WTC11 (cell line): ENCODE data around the gene DTWD2. TPM values are rescaled to one million over a fixed set of nuclear protein-coding genes. Genes with fewer than 3 reads are reported as not detected.

Source experiments
- ATAC-seq: fragments of 200-7000 bp; cut with Tn5 transposase; 2 replicates; pipeline ENCODE4 v1.10.0; 2021; ENCODE audit warnings: mild to moderate bottlenecking, moderate library complexity
- CTCF ChIA-PET: fragments of 300-600 bp; sonication (Branson Sonifier 250); formaldehyde crosslinking; loops from one replicate; lab custom pipeline; 2021; ENCODE audit warnings: antibody characterized with exemption; lab: Charles Lee
- POLR2A ChIA-PET: fragments of 350-600 bp; sonication (Branson Sonifier 250); formaldehyde crosslinking; loops from one replicate; lab custom pipeline; 2021; ENCODE audit warnings: antibody characterized with exemption; lab: Charles Lee
- DNase-seq: peaks from one replicate; pipeline ENCODE4 v3.0.0; 2021; ENCODE audit warnings: low spot score
- H3K27ac Mint-ChIP-seq: 2 replicates; pipeline ENCODE4 v1.8.0; 2021; ENCODE audit warnings: mixed read lengths
- H3K27me3 Mint-ChIP-seq: 2 replicates; pipeline ENCODE4 v1.8.0; 2021; ENCODE audit warnings: low read depth, mild to moderate bottlenecking, moderate library complexity, mixed read lengths
- H3K36me3 Mint-ChIP-seq: 2 replicates; pipeline ENCODE4 v1.8.0; 2021; ENCODE audit warnings: mixed read lengths
- H3K4me1 Mint-ChIP-seq: 2 replicates; pipeline ENCODE4 v1.8.0; 2022; ENCODE audit warnings: mixed read lengths
- H3K4me3 Mint-ChIP-seq: 2 replicates; pipeline ENCODE4 v1.8.0; 2021; ENCODE audit warnings: mild to moderate bottlenecking, moderate library complexity, mixed read lengths
- H3K9me3 Mint-ChIP-seq: 2 replicates; pipeline ENCODE4 v1.8.0; 2021; ENCODE audit warnings: mixed read lengths
- CREB1 ChIP-seq: sonication (generic); formaldehyde crosslinking; IDR thresholded peaks from 2 replicates; pipeline ENCODE4 v1.8.0; 2023; ENCODE audit warnings: mild to moderate bottlenecking, missing genetic modification reagents
- CREM ChIP-seq: sonication (generic); formaldehyde crosslinking; IDR thresholded peaks from 2 replicates; pipeline ENCODE4 v1.8.1; 2022; ENCODE audit warnings: mild to moderate bottlenecking, missing genetic modification reagents, moderate library complexity
- ETV6 ChIP-seq: sonication (generic); formaldehyde crosslinking; IDR thresholded peaks from 2 replicates; pipeline ENCODE4 v1.8.1; 2022; ENCODE audit warnings: mild to moderate bottlenecking, missing genetic modification reagents
- GABPB1 ChIP-seq: sonication (generic); formaldehyde crosslinking; IDR thresholded peaks from 2 replicates; pipeline ENCODE4 v1.8.1; 2023; ENCODE audit warnings: mild to moderate bottlenecking, missing genetic modification reagents
- GTF2I ChIP-seq: fragments of 250-450 bp; sonication (Bioruptor Pico); conservative IDR thresholded peaks from 2 replicates; pipeline ENCODE4 v1.4.0; 2021; ENCODE audit warnings: mild to moderate bottlenecking
- JUN ChIP-seq: sonication (generic); formaldehyde crosslinking; IDR thresholded peaks from 2 replicates; pipeline ENCODE4 v1.8.0; 2023; ENCODE audit warnings: mild to moderate bottlenecking, missing genetic modification reagents
- NR3C1 ChIP-seq: sonication (generic); formaldehyde crosslinking; conservative IDR thresholded peaks from 2 replicates; pipeline ENCODE4 v1.8.1; 2023; ENCODE audit warnings: low read depth, mild to moderate bottlenecking, missing genetic modification reagents
- SMAD4 ChIP-seq: sonication (generic); formaldehyde crosslinking; IDR thresholded peaks from 2 replicates; pipeline ENCODE4 v1.8.0; 2022; ENCODE audit warnings: mild to moderate bottlenecking, missing genetic modification reagents
- SP1 ChIP-seq: sonication (generic); formaldehyde crosslinking; conservative IDR thresholded peaks from 2 replicates; pipeline ENCODE4 v1.8.1; 2022; ENCODE audit warnings: missing genetic modification reagents
- TCF7 ChIP-seq: sonication (generic); formaldehyde crosslinking; IDR thresholded peaks from 2 replicates; pipeline ENCODE4 v1.8.0; 2022; ENCODE audit warnings: mild to moderate bottlenecking, low read depth, missing genetic modification reagents, moderate library complexity
- ZNF138 ChIP-seq: sonication (generic); formaldehyde crosslinking; conservative IDR thresholded peaks from 2 replicates; pipeline ENCODE4 v1.8.1; 2022; ENCODE audit warnings: mild to moderate bottlenecking, moderate library complexity, missing genetic modification reagents
- total RNA-seq: library from RNA; stranded (reverse); gene quantifications from 3 replicates; pipeline ENCODE4 v1.2.3, GENCODE V29; 2021
- TF ChIP-seq, protein P1 (sequence below): fragments of 250-450 bp; sonication (Bioruptor Pico); IDR thresholded peaks from 2 replicates; pipeline ENCODE4 v1.9.0; 2021; ENCODE audit warnings: moderate library complexity, mild to moderate bottlenecking, inconsistent platforms, borderline replicate concordance
- TF ChIP-seq, protein P2 (sequence below): sonication (generic); formaldehyde crosslinking; IDR thresholded peaks from 2 replicates; pipeline ENCODE4 v1.8.1; 2022; ENCODE audit warnings: low read depth, mild to moderate bottlenecking, moderate library complexity, missing genetic modification reagents, borderline replicate concordance
- TF ChIP-seq, protein P3 (sequence below): sonication (generic); formaldehyde crosslinking; IDR thresholded peaks from 2 replicates; pipeline ENCODE4 v1.8.0; 2023; ENCODE audit warnings: missing genetic modification reagents
- TF ChIP-seq, protein P4 (sequence below): sonication (generic); formaldehyde crosslinking; IDR thresholded peaks from 2 replicates; pipeline ENCODE4 v1.8.0; 2022; ENCODE audit warnings: missing genetic modification reagents
- TF ChIP-seq, protein P5 (sequence below): sonication (generic); formaldehyde crosslinking; IDR thresholded peaks from 2 replicates; pipeline ENCODE4 v1.8.0; 2022; ENCODE audit warnings: mild to moderate bottlenecking, missing genetic modification reagents
- TF ChIP-seq, protein P6 (sequence below): sonication (generic); formaldehyde crosslinking; IDR thresholded peaks from 2 replicates; pipeline ENCODE4 v1.8.1; 2022; ENCODE audit warnings: missing genetic modification reagents, borderline replicate concordance
- TF ChIP-seq, protein P7 (sequence below): fragments of 250-450 bp; sonication (Bioruptor Pico); IDR thresholded peaks from 2 replicates; pipeline ENCODE4 v1.8.0; 2021; ENCODE audit warnings: mild to moderate bottlenecking
- TF ChIP-seq, protein P8 (sequence below): sonication (generic); formaldehyde crosslinking; IDR thresholded peaks from 2 replicates; pipeline ENCODE4 v1.8.1; 2023; ENCODE audit warnings: mild to moderate bottlenecking, missing genetic modification reagents, moderate library complexity
- TF ChIP-seq, protein P9 (sequence below): fragments of 250-450 bp; sonication (Bioruptor Pico); IDR thresholded peaks from 2 replicates; pipeline ENCODE4 v2.1.2; 2022; ENCODE audit warnings: mild to moderate bottlenecking, moderate library complexity
- TF ChIP-seq, protein P10 (sequence below): sonication (generic); formaldehyde crosslinking; IDR thresholded peaks from 2 replicates; pipeline ENCODE4 v1.8.1; 2023; ENCODE audit warnings: mild to moderate bottlenecking, missing genetic modification reagents, moderate library complexity
- TF ChIP-seq, protein P11 (sequence below): fragments of 250-450 bp; sonication (Bioruptor Pico); IDR thresholded peaks from 2 replicates; pipeline ENCODE4 v1.9.0; 2021; ENCODE audit warnings: mild to moderate bottlenecking

Gene DTWD2
- total RNA-seq, 1 experiment from 2014 or later, result 13.1 TPM

DNA sequence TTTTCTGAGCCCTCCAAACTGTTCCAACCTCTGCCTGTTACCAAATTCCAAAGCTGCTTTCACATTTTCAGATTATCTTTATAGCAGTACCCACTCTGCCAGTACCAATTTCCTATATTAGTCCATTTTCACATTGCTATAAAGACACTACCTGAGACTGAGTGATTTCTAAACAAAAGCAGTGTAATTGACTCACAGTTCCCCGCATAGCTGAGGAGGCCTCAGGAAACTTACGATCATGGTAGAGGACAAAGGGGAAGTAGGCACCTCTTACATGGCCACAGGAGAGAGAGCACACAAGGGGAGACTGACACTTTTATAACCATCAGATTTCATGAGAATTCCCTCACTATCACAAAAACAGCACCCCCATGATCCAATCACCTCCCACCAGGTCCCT is 105.0 kb downstream of the DTWD2 start (continued):
- TF ChIP-seq, protein P1, sequence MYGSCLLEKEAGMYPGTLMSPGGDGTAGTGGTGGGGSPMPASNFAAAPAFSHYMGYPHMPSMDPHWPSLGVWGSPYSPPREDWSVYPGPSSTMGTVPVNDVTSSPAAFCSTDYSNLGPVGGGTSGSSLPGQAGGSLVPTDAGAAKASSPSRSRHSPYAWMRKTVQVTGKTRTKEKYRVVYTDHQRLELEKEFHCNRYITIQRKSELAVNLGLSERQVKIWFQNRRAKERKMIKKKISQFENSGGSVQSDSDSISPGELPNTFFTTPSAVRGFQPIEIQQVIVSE (CRISPR knock-in tag), result no peak
- TF ChIP-seq, protein P2, sequence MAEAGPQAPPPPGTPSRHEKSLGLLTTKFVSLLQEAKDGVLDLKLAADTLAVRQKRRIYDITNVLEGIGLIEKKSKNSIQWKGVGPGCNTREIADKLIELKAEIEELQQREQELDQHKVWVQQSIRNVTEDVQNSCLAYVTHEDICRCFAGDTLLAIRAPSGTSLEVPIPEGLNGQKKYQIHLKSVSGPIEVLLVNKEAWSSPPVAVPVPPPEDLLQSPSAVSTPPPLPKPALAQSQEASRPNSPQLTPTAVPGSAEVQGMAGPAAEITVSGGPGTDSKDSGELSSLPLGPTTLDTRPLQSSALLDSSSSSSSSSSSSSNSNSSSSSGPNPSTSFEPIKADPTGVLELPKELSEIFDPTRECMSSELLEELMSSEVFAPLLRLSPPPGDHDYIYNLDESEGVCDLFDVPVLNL (CRISPR knock-in tag), result no peak
- TF ChIP-seq SP1 (CRISPR knock-in tag) (no peak), ETV6 (CRISPR knock-in tag) (no peak), TCF7 (CRISPR knock-in tag) (no peak), ZNF138 (no peak)
- TF ChIP-seq, protein P3, sequence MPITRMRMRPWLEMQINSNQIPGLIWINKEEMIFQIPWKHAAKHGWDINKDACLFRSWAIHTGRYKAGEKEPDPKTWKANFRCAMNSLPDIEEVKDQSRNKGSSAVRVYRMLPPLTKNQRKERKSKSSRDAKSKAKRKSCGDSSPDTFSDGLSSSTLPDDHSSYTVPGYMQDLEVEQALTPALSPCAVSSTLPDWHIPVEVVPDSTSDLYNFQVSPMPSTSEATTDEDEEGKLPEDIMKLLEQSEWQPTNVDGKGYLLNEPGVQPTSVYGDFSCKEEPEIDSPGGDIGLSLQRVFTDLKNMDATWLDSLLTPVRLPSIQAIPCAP (CRISPR knock-in tag), result no peak
- TF ChIP-seq, protein P4, sequence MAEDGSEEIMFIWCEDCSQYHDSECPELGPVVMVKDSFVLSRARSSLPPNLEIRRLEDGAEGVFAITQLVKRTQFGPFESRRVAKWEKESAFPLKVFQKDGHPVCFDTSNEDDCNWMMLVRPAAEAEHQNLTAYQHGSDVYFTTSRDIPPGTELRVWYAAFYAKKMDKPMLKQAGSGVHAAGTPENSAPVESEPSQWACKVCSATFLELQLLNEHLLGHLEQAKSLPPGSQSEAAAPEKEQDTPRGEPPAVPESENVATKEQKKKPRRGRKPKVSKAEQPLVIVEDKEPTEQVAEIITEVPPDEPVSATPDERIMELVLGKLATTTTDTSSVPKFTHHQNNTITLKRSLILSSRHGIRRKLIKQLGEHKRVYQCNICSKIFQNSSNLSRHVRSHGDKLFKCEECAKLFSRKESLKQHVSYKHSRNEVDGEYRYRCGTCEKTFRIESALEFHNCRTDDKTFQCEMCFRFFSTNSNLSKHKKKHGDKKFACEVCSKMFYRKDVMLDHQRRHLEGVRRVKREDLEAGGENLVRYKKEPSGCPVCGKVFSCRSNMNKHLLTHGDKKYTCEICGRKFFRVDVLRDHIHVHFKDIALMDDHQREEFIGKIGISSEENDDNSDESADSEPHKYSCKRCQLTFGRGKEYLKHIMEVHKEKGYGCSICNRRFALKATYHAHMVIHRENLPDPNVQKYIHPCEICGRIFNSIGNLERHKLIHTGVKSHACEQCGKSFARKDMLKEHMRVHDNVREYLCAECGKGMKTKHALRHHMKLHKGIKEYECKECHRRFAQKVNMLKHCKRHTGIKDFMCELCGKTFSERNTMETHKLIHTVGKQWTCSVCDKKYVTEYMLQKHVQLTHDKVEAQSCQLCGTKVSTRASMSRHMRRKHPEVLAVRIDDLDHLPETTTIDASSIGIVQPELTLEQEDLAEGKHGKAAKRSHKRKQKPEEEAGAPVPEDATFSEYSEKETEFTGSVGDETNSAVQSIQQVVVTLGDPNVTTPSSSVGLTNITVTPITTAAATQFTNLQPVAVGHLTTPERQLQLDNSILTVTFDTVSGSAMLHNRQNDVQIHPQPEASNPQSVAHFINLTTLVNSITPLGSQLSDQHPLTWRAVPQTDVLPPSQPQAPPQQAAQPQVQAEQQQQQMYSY (CRISPR knock-in tag), result no peak
- TF ChIP-seq, protein P5, sequence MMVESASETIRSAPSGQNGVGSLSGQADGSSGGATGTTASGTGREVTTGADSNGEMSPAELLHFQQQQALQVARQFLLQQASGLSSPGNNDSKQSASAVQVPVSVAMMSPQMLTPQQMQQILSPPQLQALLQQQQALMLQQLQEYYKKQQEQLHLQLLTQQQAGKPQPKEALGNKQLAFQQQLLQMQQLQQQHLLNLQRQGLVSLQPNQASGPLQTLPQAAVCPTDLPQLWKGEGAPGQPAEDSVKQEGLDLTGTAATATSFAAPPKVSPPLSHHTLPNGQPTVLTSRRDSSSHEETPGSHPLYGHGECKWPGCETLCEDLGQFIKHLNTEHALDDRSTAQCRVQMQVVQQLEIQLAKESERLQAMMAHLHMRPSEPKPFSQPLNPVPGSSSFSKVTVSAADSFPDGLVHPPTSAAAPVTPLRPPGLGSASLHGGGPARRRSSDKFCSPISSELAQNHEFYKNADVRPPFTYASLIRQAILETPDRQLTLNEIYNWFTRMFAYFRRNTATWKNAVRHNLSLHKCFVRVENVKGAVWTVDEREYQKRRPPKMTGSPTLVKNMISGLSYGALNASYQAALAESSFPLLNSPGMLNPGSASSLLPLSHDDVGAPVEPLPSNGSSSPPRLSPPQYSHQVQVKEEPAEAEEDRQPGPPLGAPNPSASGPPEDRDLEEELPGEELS (CRISPR knock-in tag), result no peak
- TF ChIP-seq, protein P6, sequence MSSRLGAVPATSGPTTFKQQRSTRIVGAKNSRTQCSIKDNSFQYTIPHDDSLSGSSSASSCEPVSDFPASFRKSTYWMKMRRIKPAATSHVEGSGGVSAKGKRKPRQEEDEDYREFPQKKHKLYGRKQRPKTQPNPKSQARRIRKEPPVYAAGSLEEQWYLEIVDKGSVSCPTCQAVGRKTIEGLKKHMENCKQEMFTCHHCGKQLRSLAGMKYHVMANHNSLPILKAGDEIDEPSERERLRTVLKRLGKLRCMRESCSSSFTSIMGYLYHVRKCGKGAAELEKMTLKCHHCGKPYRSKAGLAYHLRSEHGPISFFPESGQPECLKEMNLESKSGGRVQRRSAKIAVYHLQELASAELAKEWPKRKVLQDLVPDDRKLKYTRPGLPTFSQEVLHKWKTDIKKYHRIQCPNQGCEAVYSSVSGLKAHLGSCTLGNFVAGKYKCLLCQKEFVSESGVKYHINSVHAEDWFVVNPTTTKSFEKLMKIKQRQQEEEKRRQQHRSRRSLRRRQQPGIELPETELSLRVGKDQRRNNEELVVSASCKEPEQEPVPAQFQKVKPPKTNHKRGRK (CRISPR knock-in tag), result no peak
- TF ChIP-seq, protein P7, sequence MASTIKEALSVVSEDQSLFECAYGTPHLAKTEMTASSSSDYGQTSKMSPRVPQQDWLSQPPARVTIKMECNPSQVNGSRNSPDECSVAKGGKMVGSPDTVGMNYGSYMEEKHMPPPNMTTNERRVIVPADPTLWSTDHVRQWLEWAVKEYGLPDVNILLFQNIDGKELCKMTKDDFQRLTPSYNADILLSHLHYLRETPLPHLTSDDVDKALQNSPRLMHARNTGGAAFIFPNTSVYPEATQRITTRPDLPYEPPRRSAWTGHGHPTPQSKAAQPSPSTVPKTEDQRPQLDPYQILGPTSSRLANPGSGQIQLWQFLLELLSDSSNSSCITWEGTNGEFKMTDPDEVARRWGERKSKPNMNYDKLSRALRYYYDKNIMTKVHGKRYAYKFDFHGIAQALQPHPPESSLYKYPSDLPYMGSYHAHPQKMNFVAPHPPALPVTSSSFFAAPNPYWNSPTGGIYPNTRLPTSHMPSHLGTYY (CRISPR knock-in tag), result no peak

DNA sequence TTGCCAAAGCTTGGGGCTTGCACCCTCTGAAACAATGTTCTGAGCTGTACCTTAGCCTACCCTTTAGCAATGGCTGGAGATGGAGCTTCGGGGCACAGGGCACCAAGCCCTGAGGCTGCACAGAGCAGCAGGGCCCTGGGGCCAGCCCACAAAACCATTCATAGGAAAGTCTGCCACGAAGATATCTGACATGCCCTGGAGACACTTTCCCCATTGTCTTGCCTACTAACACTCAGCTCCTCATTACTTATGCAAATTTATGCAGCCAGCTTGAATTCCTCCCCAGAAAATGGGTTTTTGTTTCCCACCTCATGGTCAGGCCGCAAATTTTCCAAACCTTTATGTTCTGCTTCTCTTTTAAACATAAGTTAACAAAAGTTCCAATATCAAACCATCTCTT is 105.7 kb downstream of the DTWD2 start:
- peak; percentile 79 for ATAC-seq
- no peaks in the 10 kb centered on the region for H3K27me3 Mint-ChIP-seq
- ChIA-PET POLR2A (no interaction called here), CTCF (no interaction called here)
- H3K4me3 Mint-ChIP-seq, result no peak overlapping the region
- H3K27ac Mint-ChIP-seq, result peak overlapping the region; percentile 58
- peaks cover 15% of the 10 kb centered on the region for H3K9me3 Mint-ChIP-seq
- H3K4me1 Mint-ChIP-seq, result peaks cover 23% of the 10 kb centered on the region
- peaks cover 8% of the 10 kb centered on the region for H3K36me3 Mint-ChIP-seq
- no peak for DNase-seq
- TF ChIP-seq, protein P8, sequence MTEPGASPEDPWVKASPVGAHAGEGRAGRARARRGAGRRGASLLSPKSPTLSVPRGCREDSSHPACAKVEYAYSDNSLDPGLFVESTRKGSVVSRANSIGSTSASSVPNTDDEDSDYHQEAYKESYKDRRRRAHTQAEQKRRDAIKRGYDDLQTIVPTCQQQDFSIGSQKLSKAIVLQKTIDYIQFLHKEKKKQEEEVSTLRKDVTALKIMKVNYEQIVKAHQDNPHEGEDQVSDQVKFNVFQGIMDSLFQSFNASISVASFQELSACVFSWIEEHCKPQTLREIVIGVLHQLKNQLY (CRISPR knock-in tag), result no peak
- TF ChIP-seq, protein P9, sequence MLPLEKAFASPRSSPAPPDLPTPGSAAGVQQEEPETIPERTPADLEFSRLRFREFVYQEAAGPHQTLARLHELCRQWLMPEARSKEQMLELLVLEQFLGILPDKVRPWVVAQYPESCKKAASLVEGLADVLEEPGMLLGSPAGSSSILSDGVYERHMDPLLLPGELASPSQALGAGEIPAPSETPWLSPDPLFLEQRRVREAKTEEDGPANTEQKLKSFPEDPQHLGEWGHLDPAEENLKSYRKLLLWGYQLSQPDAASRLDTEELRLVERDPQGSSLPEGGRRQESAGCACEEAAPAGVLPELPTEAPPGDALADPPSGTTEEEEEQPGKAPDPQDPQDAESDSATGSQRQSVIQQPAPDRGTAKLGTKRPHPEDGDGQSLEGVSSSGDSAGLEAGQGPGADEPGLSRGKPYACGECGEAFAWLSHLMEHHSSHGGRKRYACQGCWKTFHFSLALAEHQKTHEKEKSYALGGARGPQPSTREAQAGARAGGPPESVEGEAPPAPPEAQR (CRISPR knock-in tag), result no peak
- TF ChIP-seq NR3C1 (CRISPR knock-in tag) (no peak), CREM (CRISPR knock-in tag) (no peak), JUN (CRISPR knock-in tag) (no peak), GTF2I (no peak), CREB1 (CRISPR knock-in tag) (no peak), GABPB1 (CRISPR knock-in tag) (no peak), SMAD4 (CRISPR knock-in tag) (no peak)
- TF ChIP-seq, protein P10, sequence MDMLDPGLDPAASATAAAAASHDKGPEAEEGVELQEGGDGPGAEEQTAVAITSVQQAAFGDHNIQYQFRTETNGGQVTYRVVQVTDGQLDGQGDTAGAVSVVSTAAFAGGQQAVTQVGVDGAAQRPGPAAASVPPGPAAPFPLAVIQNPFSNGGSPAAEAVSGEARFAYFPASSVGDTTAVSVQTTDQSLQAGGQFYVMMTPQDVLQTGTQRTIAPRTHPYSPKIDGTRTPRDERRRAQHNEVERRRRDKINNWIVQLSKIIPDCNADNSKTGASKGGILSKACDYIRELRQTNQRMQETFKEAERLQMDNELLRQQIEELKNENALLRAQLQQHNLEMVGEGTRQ (CRISPR knock-in tag), result no peak
- TF ChIP-seq, protein P11, sequence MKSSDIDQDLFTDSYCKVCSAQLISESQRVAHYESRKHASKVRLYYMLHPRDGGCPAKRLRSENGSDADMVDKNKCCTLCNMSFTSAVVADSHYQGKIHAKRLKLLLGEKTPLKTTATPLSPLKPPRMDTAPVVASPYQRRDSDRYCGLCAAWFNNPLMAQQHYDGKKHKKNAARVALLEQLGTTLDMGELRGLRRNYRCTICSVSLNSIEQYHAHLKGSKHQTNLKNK (CRISPR knock-in tag), result no peak
